K562 (cell line): Measurements from ENCODE around the gene ARHGAP26. TPM values are rescaled to one million over a fixed set of nuclear protein-coding genes. Genes with fewer than 3 reads are reported as not detected.

Source experiments
- ADNP ChIP-seq: fragments of 200-800 bp; sonication (Bioruptor generic); IDR thresholded peaks from 2 replicates; pipeline ENCODE4 v1.6.1; 2016; ENCODE audit warnings: missing genetic modification characterization, missing compliant biosample characterization
- CEBPG ChIP-seq, 3 experiments: fragments of 200-800 bp in 1 of 3; sonication (Bioruptor generic) in 1 of 3; sonication (generic) in 1 of 3; formaldehyde crosslinking in 1 of 3; IDR thresholded peaks in 2 of 3; conservative IDR thresholded peaks in 1 of 3; 2 replicates each; pipeline versions ENCODE4 v1.6.1 to v1.8.0; 2016 to 2022; ENCODE audit warnings: missing compliant biosample characterization in 2 of 3, missing genetic modification characterization in 2 of 3, mild to moderate bottlenecking in 1 of 3, missing genetic modification reagents in 1 of 3
- CREB1 ChIP-seq, 2 experiments: sonication (generic) in 1 of 2; formaldehyde crosslinking in 1 of 2; IDR thresholded peaks; 2 replicates each; pipeline versions ENCODE4 v1.6.1 to v1.8.0; 2012 to 2022; ENCODE audit warnings: inconsistent platforms in 1 of 2, mild to moderate bottlenecking in 1 of 2, missing genetic modification reagents in 1 of 2, moderate library complexity in 1 of 2
- FOS ChIP-seq: IDR thresholded peaks from 3 replicates; pipeline ENCODE4 v1.6.1; 2011; ENCODE audit not compliant: insufficient read length; ENCODE audit errors: extremely low read depth
- NFRKB ChIP-seq: fragments of 450-650 bp; IDR thresholded peaks from 2 replicates; pipeline ENCODE4 v1.6.1; 2016; ENCODE audit warnings: low read depth
- RCOR1 ChIP-seq, 2 experiments: IDR thresholded peaks; 2 replicates each; pipeline ENCODE4 v1.6.1; 2012; ENCODE audit warnings: low read depth in 2 of 2, low read length in 2 of 2, borderline replicate concordance in 1 of 2, improper control_type of control experiment in 1 of 2
- TFAP4 ChIP-seq: sonication (generic); formaldehyde crosslinking; IDR thresholded peaks from 2 replicates; pipeline ENCODE4 v1.8.0; 2022; ENCODE audit warnings: missing genetic modification reagents, mild to moderate bottlenecking, moderate library complexity, borderline replicate concordance
- polyA plus RNA-seq, 8 experiments: library from polyadenylated mRNA; depleted of rRNA in 4 of 8; stranded (reverse) in 5 of 8; unstranded in 3 of 8; fragments of >200 nt; fragmentation: Nextera tagmentation in 2 of 8; fragmentation: Illumina TruSeq in 1 of 8; extraction: Ambion mirVana in 2 of 8; extraction: Trizol in 1 of 8; gene quantifications; 2 replicates each; pipeline versions ENCODE4 v1.2.1 to v1.2.3, GENCODE V29; 2011 to 2014; ENCODE audit warnings: inconsistent platforms in 1 of 8, missing spikeins in 1 of 8
- total RNA-seq, 7 experiments: library from RNA; depleted of rRNA in 6 of 7; stranded (reverse); fragments of >200 nt in 6 of 7; fragmentation: Illumina TruSeq in 2 of 7; extraction: Trizol in 2 of 7; gene quantifications; 2 replicates each; pipeline versions ENCODE4 v1.2.1 to v1.2.3, GENCODE V29; 2011 to 2021; ENCODE audit warnings: low replicate concordance in 1 of 7

ARHGAP26 gene
- total and polyA plus RNA-seq, 9 of the 15 experiments (the other 6 are each of a cell fraction or from before 2014, with no cell fraction given), result 0.13 to 1.1 (median 0.55) TPM

DNA sequence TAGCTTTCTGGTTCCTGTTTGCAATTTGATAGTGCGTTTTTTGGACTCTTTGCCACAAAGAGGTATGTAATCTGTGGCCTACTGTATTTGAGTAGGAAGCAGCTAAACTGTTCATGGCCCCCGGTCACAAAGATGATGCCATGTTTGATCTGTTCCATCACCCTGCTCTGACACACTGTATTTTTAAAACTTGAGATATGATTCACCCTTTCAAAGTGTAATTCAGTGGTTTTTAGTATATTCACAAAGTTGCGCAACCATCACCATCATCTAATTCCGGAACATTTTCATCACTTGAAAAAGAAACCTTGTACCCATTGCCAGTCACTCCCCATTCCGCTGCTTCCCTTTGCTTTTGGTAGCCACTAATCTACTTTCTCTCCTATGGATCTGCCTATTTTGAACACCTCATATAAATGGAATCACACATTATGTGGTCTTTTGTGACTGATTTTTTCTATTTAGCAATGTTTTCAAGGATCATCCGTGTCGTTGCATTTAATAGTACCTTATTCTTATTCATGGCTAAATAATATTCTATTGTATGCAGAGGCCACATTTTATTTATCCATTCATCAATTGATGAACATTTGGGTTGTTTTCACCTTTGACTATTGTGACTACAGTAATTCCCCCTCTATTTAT, 491.7 kb downstream of the ARHGAP26 start (continued):
- TF ChIP-seq CREB1 (IDR thresholded peaks at IDR 0.05) (no peak), CREB1 (CRISPR knock-in tag; IDR thresholded peaks at IDR 0.05) (no peak), ADNP (no peak), FOS (no peak), CEBPG (CRISPR knock-in tag; IDR thresholded peaks at IDR 0.05) (peak; percentile 62; the same call in 1 of the 2 replicates), CEBPG (tag; conservative IDR thresholded peaks at IDR 0.05 in 1 of 2, IDR thresholded peaks at IDR 0.05 in 1 of 2) (peak; percentile 89 to 98), NFRKB (no peak), RCOR1 (IDR thresholded peaks at IDR 0.05; ENCODE audit: borderline replicate concordance in 1 of 2, low read depth in 2 of 2, low read length in 2 of 2) (no peak), TFAP4 (CRISPR knock-in tag) (no peak)
